Endodermal cell (in vitro differentiated cells): ENCODE results near the gene CELF4. TPM values are rescaled to one million over a fixed set of nuclear protein-coding genes. Genes with fewer than 3 reads are reported as not detected.
A peak's percentile ranks its signal among the peaks of the same experiment; 100 is the strongest.

Experiments
- DNase-seq: peaks from one replicate; pipeline ENCODE4 v3.0.0-alpha.2; 2017
- H3K27ac ChIP-seq: 2 replicates; pipeline ENCODE4 v1.5.1; 2013; ENCODE audit warnings: mild to moderate bottlenecking, low read depth, low read length, moderate library complexity
- H3K27me3 ChIP-seq: 2 replicates; pipeline ENCODE4 v1.6.1; 2013; ENCODE audit warnings: mild to moderate bottlenecking, low read length, moderate library complexity; ENCODE audit not compliant: insufficient read depth, control insufficient read depth, poor library complexity, severe bottlenecking
- H3K36me3 ChIP-seq: 2 replicates; pipeline ENCODE4 v1.7.0; 2013; ENCODE audit warnings: mild to moderate bottlenecking, low read length, moderate library complexity; ENCODE audit not compliant: control insufficient read depth, insufficient read depth
- H3K4me1 ChIP-seq: one replicate; pipeline ENCODE4 v1.7.0; 2013; ENCODE audit warnings: low read length; ENCODE audit not compliant: control insufficient read depth, insufficient read depth
- H3K4me3 ChIP-seq: 2 replicates; pipeline ENCODE4 v1.5.1; 2013; ENCODE audit warnings: mild to moderate bottlenecking, low read length, moderate library complexity
- H3K9ac ChIP-seq: 2 replicates; pipeline ENCODE4 v1.6.1; 2013; ENCODE audit warnings: mild to moderate bottlenecking, low read length, moderate library complexity; ENCODE audit not compliant: poor library complexity, severe bottlenecking; ENCODE audit errors: extremely low read depth
- H3K9me3 ChIP-seq: 2 replicates; pipeline ENCODE4 v1.6.1; 2013; ENCODE audit warnings: mild to moderate bottlenecking, low read length, moderate library complexity; ENCODE audit not compliant: control insufficient read depth
- H3K27ac Mint-ChIP-seq: 2 replicates; pipeline ENCODE4 v1.8.0; 2020; ENCODE audit warnings: mixed read lengths
- H3K27me3 Mint-ChIP-seq: 2 replicates; pipeline ENCODE4 v1.8.0; 2021; ENCODE audit warnings: mild to moderate bottlenecking, mixed read lengths; ENCODE audit not compliant: insufficient read depth
- H3K36me3 Mint-ChIP-seq: 2 replicates; pipeline ENCODE4 v1.8.0; 2020; ENCODE audit warnings: low read depth, mixed read lengths
- H3K4me1 Mint-ChIP-seq: 2 replicates; pipeline ENCODE4 v1.8.0; 2020; ENCODE audit warnings: mixed read lengths
- H3K4me3 Mint-ChIP-seq: 2 replicates; pipeline ENCODE4 v1.8.0; 2020; ENCODE audit warnings: mild to moderate bottlenecking, moderate library complexity, mixed read lengths
- H3K9me3 Mint-ChIP-seq: 2 replicates; pipeline ENCODE4 v1.8.0; 2020; ENCODE audit warnings: mild to moderate bottlenecking, mixed read lengths
- WGBS, 2 experiments: methylation state at CpG; one replicate each; pipeline versions ENCODE4 v1.1.5 to v1.1.7; 2013; ENCODE audit warnings: missing lambda C conversion rate in 2 of 2, mixed read lengths in 1 of 2; ENCODE audit not compliant: insufficient coverage in 1 of 2, insufficient read length in 1 of 2; 5-methylcytosine and 5-hydroxymethylcytosine counted together
- total RNA-seq, 2 donors: library from RNA; stranded (reverse); fragmentation: NEBNext Ultra II Directional in 1 of 2; extraction: Animal tissue kit (Norgen Biotek cat#: 25700) in 1 of 2; gene quantifications; 2 replicates in 1 of 2; 3 replicates in 1 of 2; pipeline ENCODE4 v1.2.1, GENCODE V29; 2021
- TF ChIP-seq, protein P1 (sequence below): fragments of 200-600 bp; sonication (generic); conservative IDR thresholded peaks from 2 replicates; pipeline ENCODE4 v1.5.0; 2021; ENCODE audit warnings: antibody characterized with exemption, mild to moderate bottlenecking

CELF4 gene
- total RNA-seq, 2 donors from 2014 or later, result 5.7 to 6.7 TPM

DNA sequence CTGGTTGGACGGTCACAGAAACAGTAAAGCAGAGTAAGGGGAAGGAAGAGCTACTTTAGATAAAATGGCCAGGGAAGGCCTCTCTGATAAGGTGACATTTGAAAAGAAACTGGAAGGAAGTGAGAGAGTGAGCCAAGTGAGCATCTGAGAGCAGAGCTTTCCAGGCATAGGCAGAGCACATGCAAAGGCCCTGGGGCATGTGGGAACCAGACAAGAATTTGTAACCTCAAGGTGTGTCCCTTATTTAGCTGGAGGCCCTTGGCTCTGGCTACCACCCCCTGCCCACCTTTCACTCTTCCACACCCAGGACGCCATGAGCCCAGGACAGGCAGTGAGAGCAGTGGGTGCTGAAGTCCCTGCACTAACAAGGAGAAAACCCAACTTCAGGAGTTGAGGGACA lies 116.0 kb downstream of the CELF4 start:
- Mint-ChIP-seq H3K9me3 (no peaks in the 10 kb centered on the region), H3K4me3 (no peak overlapping the region), H3K27me3 (no peaks in the 10 kb centered on the region), H3K27ac (no peak overlapping the region), H3K4me1 (peaks cover 20% of the 10 kb centered on the region), H3K36me3 (no peaks in the 10 kb centered on the region)
- H3K9me3 ChIP-seq, result no peaks in the 10 kb centered on the region
- H3K27ac ChIP-seq, result peak overlapping the region; percentile 75
- no peaks in the 10 kb centered on the region for H3K27me3 ChIP-seq
- no peaks in the 10 kb centered on the region for H3K4me1 ChIP-seq
- TF ChIP-seq, protein P1, sequence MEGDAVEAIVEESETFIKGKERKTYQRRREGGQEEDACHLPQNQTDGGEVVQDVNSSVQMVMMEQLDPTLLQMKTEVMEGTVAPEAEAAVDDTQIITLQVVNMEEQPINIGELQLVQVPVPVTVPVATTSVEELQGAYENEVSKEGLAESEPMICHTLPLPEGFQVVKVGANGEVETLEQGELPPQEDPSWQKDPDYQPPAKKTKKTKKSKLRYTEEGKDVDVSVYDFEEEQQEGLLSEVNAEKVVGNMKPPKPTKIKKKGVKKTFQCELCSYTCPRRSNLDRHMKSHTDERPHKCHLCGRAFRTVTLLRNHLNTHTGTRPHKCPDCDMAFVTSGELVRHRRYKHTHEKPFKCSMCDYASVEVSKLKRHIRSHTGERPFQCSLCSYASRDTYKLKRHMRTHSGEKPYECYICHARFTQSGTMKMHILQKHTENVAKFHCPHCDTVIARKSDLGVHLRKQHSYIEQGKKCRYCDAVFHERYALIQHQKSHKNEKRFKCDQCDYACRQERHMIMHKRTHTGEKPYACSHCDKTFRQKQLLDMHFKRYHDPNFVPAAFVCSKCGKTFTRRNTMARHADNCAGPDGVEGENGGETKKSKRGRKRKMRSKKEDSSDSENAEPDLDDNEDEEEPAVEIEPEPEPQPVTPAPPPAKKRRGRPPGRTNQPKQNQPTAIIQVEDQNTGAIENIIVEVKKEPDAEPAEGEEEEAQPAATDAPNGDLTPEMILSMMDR, result no peak
- WGBS, 2 experiments, result 94 to 100% methylated on average over 1 to 2 of the region's 2 CpGs
- H3K36me3 ChIP-seq, result no peaks in the 10 kb centered on the region
- no peak overlapping the region for H3K4me3 ChIP-seq
- no peak overlapping the region for H3K9ac ChIP-seq
- no peak for DNase-seq

DNA sequence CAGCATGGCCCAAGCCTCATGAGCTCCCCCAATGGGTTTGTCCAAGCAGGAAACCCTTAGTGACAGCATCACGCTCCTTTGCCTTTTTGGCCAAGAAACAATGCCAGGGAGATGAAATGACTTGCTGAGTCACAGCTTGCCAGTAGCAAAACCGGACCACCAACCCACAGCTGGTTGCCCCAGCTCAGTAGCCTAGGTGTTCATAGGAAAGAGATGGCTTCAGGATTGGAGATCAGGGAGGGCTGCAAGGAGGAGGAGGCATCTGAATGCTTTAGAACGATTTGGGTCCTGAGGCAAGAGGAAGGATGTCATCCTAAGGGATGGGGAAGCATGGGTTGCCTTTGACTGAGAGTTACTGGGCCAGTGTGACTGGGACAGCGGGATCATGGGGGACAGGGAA lies 116.7 kb downstream of the CELF4 start:
- H3K27ac ChIP-seq, result no peak overlapping the region
- no peaks in the 10 kb centered on the region for H3K36me3 ChIP-seq
- no peak overlapping the region for H3K27ac Mint-ChIP-seq
- no peaks in the 10 kb centered on the region for H3K27me3 ChIP-seq
- TF ChIP-seq, protein P1, result no peak
- peaks cover 20% of the 10 kb centered on the region for H3K4me1 Mint-ChIP-seq
- 85 to 91% methylated on average over 3 to 4 of the region's 4 CpGs for WGBS, 2 experiments
- H3K36me3 Mint-ChIP-seq, result no peaks in the 10 kb centered on the region
- no peaks in the 10 kb centered on the region for H3K4me1 ChIP-seq
- no peak overlapping the region for H3K4me3 Mint-ChIP-seq
- no peaks in the 10 kb centered on the region for H3K9me3 ChIP-seq
- no peak overlapping the region for H3K4me3 ChIP-seq
- H3K9me3 Mint-ChIP-seq, result no peaks in the 10 kb centered on the region
- H3K27me3 Mint-ChIP-seq, result no peaks in the 10 kb centered on the region
- DNase-seq, result no peak
- no peak overlapping the region for H3K9ac ChIP-seq

GRCh38 chr18:37447962-37448888 lies 117.4 kb downstream of the CELF4 start:
- no peaks in the 10 kb centered on the region for H3K36me3 Mint-ChIP-seq
- peaks cover 26% of the 10 kb centered on the region for H3K4me1 Mint-ChIP-seq
- no peaks in the 10 kb centered on the region for H3K27me3 ChIP-seq
- H3K36me3 ChIP-seq, result no peaks in the 10 kb centered on the region
- no peak overlapping the region for H3K9ac ChIP-seq
- no peaks in the 10 kb centered on the region for H3K9me3 ChIP-seq
- TF ChIP-seq, protein P1, result no peak
- no peak overlapping the region for H3K4me3 ChIP-seq
- H3K27ac Mint-ChIP-seq, result peak overlapping the region; percentile 36
- H3K4me1 ChIP-seq, result no peaks in the 10 kb centered on the region
- H3K27ac ChIP-seq, result no peak overlapping the region
- no peak overlapping the region for H3K4me3 Mint-ChIP-seq
- no peaks in the 10 kb centered on the region for H3K9me3 Mint-ChIP-seq
- WGBS, 2 experiments, result 91 to 92% methylated on average over 16 to 22 of the region's 22 CpGs
- H3K27me3 Mint-ChIP-seq, result no peaks in the 10 kb centered on the region
- no peak for DNase-seq
